ENCODE measurements around the gene CAGE1.

Gene CAGE1

DNA sequence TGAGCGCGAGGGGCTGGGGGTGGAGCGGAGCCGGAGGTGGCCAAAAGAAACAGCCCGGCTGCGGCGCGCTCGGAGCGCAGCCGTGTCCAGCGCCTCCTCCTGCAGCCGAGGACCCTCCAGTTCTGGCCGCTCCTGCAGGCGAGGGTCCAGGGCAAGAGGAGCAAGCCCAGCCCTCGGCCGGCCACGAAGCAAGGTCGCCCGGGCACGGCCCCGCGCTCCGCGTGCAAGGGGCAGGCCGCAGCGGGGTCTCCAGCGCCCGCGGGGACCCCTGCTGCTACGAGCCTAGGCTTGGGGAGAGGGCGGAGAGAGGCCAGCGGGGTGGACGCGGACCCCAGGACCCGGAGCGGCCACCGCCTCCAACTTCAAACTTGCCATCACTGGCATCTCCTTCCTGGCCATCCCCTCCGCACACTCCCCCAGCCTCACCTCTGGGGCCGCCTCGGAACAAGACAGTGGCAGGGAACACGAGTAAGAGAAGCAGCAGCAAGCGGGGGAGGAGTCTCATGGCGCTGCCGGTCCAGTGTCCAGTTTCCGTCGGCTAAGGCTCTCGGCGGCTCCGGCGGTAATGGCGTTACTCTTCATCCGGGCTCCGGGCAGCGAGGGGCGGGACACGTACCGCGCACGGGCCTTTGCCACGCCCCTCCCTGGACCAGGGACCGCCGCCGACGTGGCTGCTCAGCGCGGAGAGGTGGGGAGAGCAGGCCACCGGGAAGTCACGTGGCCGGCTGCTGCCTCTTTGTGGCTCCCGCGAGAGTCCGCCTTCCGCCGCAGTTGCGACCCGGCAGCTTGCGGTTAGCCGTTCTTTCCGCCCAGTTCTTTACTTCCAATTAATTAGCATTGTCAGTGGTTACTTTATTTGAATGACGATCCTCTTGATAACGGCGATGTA, 76.7 kb downstream of the CAGE1 start, which contains the start of gene SSR1:
Gene SSR1 (minus strand): TSS at position 584 of the 889 bp plus-strand sequence. CDS start 79 bp downstream, at position 505.
- no peaks in the 10 kb centered on the region for H3K27me3 ChIP-seq (ENCODE audit: control insufficient read depth, insufficient read depth, low read length, poor library complexity, severe bottlenecking)
- H3K4me1 ChIP-seq (ENCODE audit: control insufficient read depth, insufficient read depth, low read length), result peaks cover 6% of the 10 kb centered on the region
- H3K9me3 ChIP-seq (ENCODE audit: control insufficient read depth, low read length), result no peaks in the 10 kb centered on the region
- peaks cover 7% of the 10 kb centered on the region for H3K36me3 ChIP-seq (ENCODE audit: control insufficient read depth, insufficient read depth, low read length)
- 1% methylated on average over 83 of the region's 83 CpGs for WGBS, 2 experiments
- peak within 1 kb of the TSS; percentile 91 for H3K27ac ChIP-seq (ENCODE audit: insufficient read depth, low read depth, low read length, poor library complexity, severe bottlenecking)
- H3K4me3 ChIP-seq (ENCODE audit: insufficient read depth, low read depth, low read length), result peak within 1 kb of the TSS; percentile 88

DNA sequence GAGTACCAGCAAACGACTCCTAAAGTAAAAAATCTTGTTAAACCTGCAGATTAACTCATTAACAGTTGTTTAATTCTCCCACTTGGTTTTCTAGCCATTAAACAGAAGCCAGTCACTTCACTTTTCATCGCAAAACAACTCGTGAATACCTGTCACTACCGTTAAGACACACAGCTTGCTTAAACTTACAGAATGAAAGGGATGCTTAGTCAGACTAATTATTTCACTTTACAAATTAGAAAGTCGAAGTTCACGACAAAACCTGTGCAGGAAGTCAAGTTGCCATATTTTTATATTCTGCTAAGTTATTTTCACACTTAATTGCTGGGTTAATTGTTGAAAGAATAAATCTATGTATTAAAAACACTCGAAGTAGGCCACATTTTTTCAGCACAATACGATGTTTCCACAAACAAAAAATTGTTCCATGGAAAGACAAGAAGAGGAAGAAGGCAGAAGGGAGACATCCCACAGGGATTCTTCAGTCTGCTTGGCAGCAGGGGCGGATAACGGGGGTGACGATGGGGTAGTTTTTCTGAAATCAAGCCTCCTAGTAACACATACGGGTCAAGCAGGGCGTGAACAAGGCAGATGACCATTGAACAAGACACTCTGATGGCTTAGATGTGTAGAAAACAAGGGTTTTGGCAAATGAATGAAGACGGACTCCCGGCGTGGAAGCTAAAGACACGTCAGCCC, 77.5 kb downstream of the CAGE1 start:
- WGBS, 2 experiments, result 2 to 4% methylated on average over 15 to 16 of the region's 17 CpGs

DNA sequence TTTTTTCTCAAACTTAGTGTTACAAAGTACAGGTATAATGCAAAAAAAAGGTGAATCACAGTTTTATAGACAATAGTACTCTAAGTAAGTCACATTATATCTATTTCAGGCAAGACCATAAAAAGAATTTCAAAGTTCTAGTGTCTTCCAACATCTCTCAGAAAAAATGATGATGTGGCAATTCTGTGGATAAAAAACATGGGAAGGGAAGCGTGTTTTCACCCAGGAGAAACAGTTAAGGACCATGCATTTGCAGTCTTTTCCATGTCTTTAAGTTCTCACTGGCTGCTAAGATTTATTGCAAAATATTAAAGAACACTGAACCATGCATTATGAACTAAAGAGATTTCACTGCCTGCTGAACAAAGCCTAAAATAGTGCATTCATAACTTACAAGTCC, 78.4 kb downstream of the CAGE1 start:
- 90 to 95% methylated on average over 1 of the region's 1 CpG for WGBS, 2 experiments
- H3K27me3 ChIP-seq (ENCODE audit: control insufficient read depth, insufficient read depth, low read length, poor library complexity, severe bottlenecking), result no peaks in the 10 kb centered on the region
- no peaks in the 10 kb centered on the region for H3K9me3 ChIP-seq (ENCODE audit: control insufficient read depth, low read length)
- H3K36me3 ChIP-seq (ENCODE audit: control insufficient read depth, insufficient read depth, low read length), result peaks cover 11% of the 10 kb centered on the region
- no peak overlapping the region for H3K27ac ChIP-seq (ENCODE audit: insufficient read depth, low read depth, low read length, poor library complexity, severe bottlenecking)
- H3K4me3 ChIP-seq (ENCODE audit: insufficient read depth, low read depth, low read length), result peak overlapping the region; percentile 88
- peaks cover 6% of the 10 kb centered on the region for H3K4me1 ChIP-seq (ENCODE audit: control insufficient read depth, insufficient read depth, low read length)

More for the DNA sequence above, 77.5 kb downstream of the CAGE1 start:
- H3K9me3 ChIP-seq (ENCODE audit: control insufficient read depth, low read length), result no peaks in the 10 kb centered on the region
- H3K36me3 ChIP-seq (ENCODE audit: control insufficient read depth, insufficient read depth, low read length), result peaks cover 11% of the 10 kb centered on the region
- peak overlapping the region; percentile 88 for H3K4me3 ChIP-seq (ENCODE audit: insufficient read depth, low read depth, low read length)
- no peaks in the 10 kb centered on the region for H3K27me3 ChIP-seq (ENCODE audit: control insufficient read depth, insufficient read depth, low read length, poor library complexity, severe bottlenecking)
- peak overlapping the region; percentile 91 for H3K27ac ChIP-seq (ENCODE audit: insufficient read depth, low read depth, low read length, poor library complexity, severe bottlenecking)
- H3K4me1 ChIP-seq (ENCODE audit: control insufficient read depth, insufficient read depth, low read length), result peaks cover 6% of the 10 kb centered on the region

DNA sequence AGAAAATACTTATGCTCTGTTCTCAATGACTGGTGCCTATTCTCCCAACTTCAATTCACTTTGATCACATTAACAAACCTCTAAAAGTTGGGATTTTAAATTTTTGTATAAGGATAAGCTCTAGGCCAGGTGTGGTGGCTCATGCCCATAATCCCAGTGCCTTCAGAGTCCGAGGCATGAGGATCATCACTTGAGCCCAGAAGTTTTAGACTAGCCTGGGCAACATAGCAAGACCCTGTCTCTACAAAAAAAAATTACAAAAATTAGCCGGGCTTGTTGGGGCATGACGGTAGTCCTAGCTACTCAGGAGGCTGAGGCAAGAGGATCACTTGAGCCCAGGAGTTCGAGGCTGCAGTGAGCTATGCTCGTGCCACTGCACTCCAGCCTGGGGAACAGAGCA, 80.5 kb downstream of the CAGE1 start:
- no peaks in the 10 kb centered on the region for H3K9me3 ChIP-seq (ENCODE audit: control insufficient read depth, low read length)
- no peak overlapping the region for H3K4me3 ChIP-seq (ENCODE audit: insufficient read depth, low read depth, low read length)
- H3K4me1 ChIP-seq (ENCODE audit: control insufficient read depth, insufficient read depth, low read length), result peaks cover 6% of the 10 kb centered on the region
- peaks cover 11% of the 10 kb centered on the region for H3K36me3 ChIP-seq (ENCODE audit: control insufficient read depth, insufficient read depth, low read length)
- H3K27ac ChIP-seq (ENCODE audit: insufficient read depth, low read depth, low read length, poor library complexity, severe bottlenecking), result no peak overlapping the region
- no peaks in the 10 kb centered on the region for H3K27me3 ChIP-seq (ENCODE audit: control insufficient read depth, insufficient read depth, low read length, poor library complexity, severe bottlenecking)
- WGBS, 2 experiments, result 92 to 93% methylated on average over 5 of the region's 5 CpGs

DNA sequence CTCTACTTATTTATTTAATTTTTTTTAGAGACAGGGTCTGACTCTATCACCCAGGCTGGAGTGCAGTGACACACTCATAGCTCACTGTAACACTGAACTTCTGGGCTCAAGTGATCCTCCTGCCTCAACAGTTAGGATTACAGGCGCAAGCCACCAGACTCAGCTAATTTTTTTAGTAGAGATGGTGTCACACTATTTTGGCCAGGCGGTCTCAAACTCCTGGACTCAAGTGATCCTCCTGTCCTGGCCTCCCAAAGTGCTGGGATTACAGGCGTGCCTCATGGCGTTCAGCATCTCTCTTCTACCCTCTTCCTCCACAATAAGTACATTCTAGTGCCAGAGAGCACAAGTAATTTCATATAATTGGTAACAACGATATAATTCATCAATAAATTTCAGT, 82.0 kb downstream of the CAGE1 start:
- WGBS, 2 experiments, result 93 to 97% methylated on average over 5 of the region's 5 CpGs
- H3K9me3 ChIP-seq (ENCODE audit: control insufficient read depth, low read length), result no peaks in the 10 kb centered on the region
- no peak overlapping the region for H3K4me3 ChIP-seq (ENCODE audit: insufficient read depth, low read depth, low read length)
- H3K36me3 ChIP-seq (ENCODE audit: control insufficient read depth, insufficient read depth, low read length), result peaks cover 11% of the 10 kb centered on the region
- peaks cover 6% of the 10 kb centered on the region for H3K4me1 ChIP-seq (ENCODE audit: control insufficient read depth, insufficient read depth, low read length)
- no peaks in the 10 kb centered on the region for H3K27me3 ChIP-seq (ENCODE audit: control insufficient read depth, insufficient read depth, low read length, poor library complexity, severe bottlenecking)
- no peak overlapping the region for H3K27ac ChIP-seq (ENCODE audit: insufficient read depth, low read depth, low read length, poor library complexity, severe bottlenecking)

DNA sequence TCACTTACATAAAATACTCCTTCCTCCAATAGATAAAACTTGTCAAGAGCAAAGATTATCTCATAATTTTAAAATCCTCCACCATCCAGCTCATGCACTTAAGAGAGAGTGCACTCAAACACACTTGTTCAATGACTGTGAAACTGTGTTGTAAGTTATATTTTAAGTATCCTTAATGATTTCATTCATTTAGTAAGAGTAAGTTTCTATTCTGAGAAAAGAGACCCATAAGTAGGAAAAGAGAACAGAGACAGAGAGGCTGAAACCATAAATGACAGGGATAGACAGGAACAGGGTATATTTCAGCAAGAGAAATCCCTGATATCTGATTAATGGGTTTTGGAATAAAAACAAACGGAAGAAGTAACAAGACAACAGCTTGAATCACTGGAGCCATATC, 84.7 kb downstream of the CAGE1 start:
- peaks cover 21% of the 10 kb centered on the region for H3K36me3 ChIP-seq (ENCODE audit: control insufficient read depth, insufficient read depth, low read length)

DNA sequence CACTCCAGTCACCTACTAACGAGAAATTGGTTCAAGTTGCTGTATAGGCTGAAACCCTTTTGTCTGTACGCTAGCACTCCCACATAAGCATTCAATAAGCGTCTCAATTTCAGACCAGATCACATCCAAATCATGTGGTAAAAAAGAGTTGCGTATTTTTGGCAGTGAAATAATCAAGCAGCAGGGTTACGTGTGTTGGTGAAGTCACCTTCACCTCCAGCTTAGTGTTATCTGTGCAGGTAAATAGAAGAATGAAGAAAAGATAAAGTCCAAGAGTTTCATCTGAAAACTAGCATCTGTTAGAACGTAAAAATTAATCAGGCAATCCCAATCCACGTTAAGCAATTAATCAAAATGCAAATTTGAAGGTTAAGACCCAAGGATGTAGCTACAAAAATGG, 87.8 kb downstream of the CAGE1 start:
- Histone ChIP-seq H3K27ac (ENCODE audit: insufficient read depth, low read depth, low read length, poor library complexity, severe bottlenecking) (no peak overlapping the region), H3K9me3 (ENCODE audit: control insufficient read depth, low read length) (no peaks in the 10 kb centered on the region), H3K27me3 (ENCODE audit: control insufficient read depth, insufficient read depth, low read length, poor library complexity, severe bottlenecking) (no peaks in the 10 kb centered on the region), H3K4me3 (ENCODE audit: insufficient read depth, low read depth, low read length) (no peak overlapping the region), H3K36me3 (ENCODE audit: control insufficient read depth, insufficient read depth, low read length) (peaks cover 24% of the 10 kb centered on the region), H3K4me1 (ENCODE audit: control insufficient read depth, insufficient read depth, low read length) (no peaks in the 10 kb centered on the region)
- WGBS, 2 experiments, result 93 to 95% methylated on average over 7 of the region's 7 CpGs

More for the DNA sequence above, 84.7 kb downstream of the CAGE1 start:
- H3K27ac ChIP-seq (ENCODE audit: insufficient read depth, low read depth, low read length, poor library complexity, severe bottlenecking), result no peak overlapping the region
- H3K4me3 ChIP-seq (ENCODE audit: insufficient read depth, low read depth, low read length), result no peak overlapping the region
- no peaks in the 10 kb centered on the region for H3K27me3 ChIP-seq (ENCODE audit: control insufficient read depth, insufficient read depth, low read length, poor library complexity, severe bottlenecking)
- WGBS, 2 experiments, result 92 to 97% methylated on average over 1 of the region's 1 CpG
- no peaks in the 10 kb centered on the region for H3K4me1 ChIP-seq (ENCODE audit: control insufficient read depth, insufficient read depth, low read length)
- no peaks in the 10 kb centered on the region for H3K9me3 ChIP-seq (ENCODE audit: control insufficient read depth, low read length)

DNA sequence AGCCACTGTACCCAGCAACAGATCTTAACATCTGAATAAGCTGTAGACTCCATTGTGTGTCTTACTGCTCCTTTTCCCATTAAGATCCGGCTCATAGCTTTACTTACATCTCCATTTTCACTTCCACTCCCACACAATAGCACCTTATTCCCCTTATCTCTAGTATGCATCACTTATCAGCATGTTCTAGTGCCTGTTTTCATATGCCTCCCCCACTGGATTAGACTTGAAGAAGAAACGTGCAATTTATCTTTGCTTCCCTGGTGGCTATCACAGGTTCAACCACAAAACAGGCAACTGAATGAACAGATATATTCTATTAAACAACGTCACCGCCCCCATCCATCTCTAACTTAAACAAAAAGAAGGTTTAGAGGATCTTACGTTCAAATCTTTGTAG, 88.6 kb downstream of the CAGE1 start:
- Histone ChIP-seq H3K36me3 (ENCODE audit: control insufficient read depth, insufficient read depth, low read length) (peaks cover 25% of the 10 kb centered on the region), H3K9me3 (ENCODE audit: control insufficient read depth, low read length) (no peaks in the 10 kb centered on the region), H3K4me3 (ENCODE audit: insufficient read depth, low read depth, low read length) (no peak overlapping the region), H3K27me3 (ENCODE audit: control insufficient read depth, insufficient read depth, low read length, poor library complexity, severe bottlenecking) (no peaks in the 10 kb centered on the region), H3K4me1 (ENCODE audit: control insufficient read depth, insufficient read depth, low read length) (no peaks in the 10 kb centered on the region), H3K27ac (ENCODE audit: insufficient read depth, low read depth, low read length, poor library complexity, severe bottlenecking) (no peak overlapping the region)
- 93 to 97% methylated on average over 5 of the region's 5 CpGs for WGBS, 2 experiments

DNA sequence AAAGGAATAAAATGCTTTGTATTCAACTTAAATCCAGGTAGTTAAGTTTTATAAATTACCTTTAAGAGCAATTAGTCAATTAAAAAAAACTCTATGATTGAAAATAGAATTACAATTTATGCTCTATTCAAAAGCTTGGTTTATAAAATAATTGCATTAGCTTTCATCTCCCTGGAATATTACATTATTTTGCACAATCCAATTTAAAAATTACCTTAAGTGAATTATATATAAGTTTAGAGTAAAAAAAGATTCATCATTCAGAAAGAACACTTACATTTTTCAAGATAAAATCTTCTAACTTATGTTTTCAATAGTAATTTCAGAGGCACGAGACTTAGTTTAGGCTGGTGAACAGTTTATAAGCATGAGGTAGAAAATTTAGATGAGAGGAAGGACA, 91.4 kb downstream of the CAGE1 start:
- no peaks in the 10 kb centered on the region for H3K4me1 ChIP-seq (ENCODE audit: control insufficient read depth, insufficient read depth, low read length)
- H3K9me3 ChIP-seq (ENCODE audit: control insufficient read depth, low read length), result no peaks in the 10 kb centered on the region
- no CpG with 5 or more reads among the region's 1 CpG for WGBS, 2 experiments
- no peaks in the 10 kb centered on the region for H3K27me3 ChIP-seq (ENCODE audit: control insufficient read depth, insufficient read depth, low read length, poor library complexity, severe bottlenecking)
- no peak overlapping the region for H3K27ac ChIP-seq (ENCODE audit: insufficient read depth, low read depth, low read length, poor library complexity, severe bottlenecking)
- peaks cover 25% of the 10 kb centered on the region for H3K36me3 ChIP-seq (ENCODE audit: control insufficient read depth, insufficient read depth, low read length)
- H3K4me3 ChIP-seq (ENCODE audit: insufficient read depth, low read depth, low read length), result no peak overlapping the region

DNA sequence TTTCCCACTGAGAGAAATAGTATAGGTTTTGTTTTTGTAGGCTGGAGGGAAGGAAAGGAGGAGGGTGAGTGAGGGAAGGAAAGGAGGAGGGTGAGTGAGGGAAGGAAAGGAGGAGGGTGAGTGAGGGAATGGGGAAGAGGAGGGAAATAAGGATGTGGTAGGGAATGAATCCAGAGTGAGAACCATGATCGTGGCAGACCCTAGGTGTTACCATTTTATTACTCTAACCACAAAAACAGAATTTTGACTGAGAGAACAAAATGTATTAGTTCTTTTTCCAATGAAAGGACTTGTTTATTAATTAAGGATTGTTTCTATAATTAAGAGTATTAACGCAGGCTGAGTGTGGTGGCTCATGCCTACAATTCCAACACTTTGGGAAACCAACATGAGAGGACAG, 92.9 kb downstream of the CAGE1 start:
- 98 to 100% methylated on average over 1 to 2 of the region's 2 CpGs for WGBS, 2 experiments
- Histone ChIP-seq H3K4me3 (ENCODE audit: insufficient read depth, low read depth, low read length) (no peak overlapping the region), H3K36me3 (ENCODE audit: control insufficient read depth, insufficient read depth, low read length) (peaks cover 21% of the 10 kb centered on the region), H3K9me3 (ENCODE audit: control insufficient read depth, low read length) (no peaks in the 10 kb centered on the region), H3K4me1 (ENCODE audit: control insufficient read depth, insufficient read depth, low read length) (no peaks in the 10 kb centered on the region), H3K27ac (ENCODE audit: insufficient read depth, low read depth, low read length, poor library complexity, severe bottlenecking) (no peak overlapping the region), H3K27me3 (ENCODE audit: control insufficient read depth, insufficient read depth, low read length, poor library complexity, severe bottlenecking) (no peaks in the 10 kb centered on the region)
